CD4-positive, alpha-beta T cell treated with Interleukin-1 beta for 1 hour (primary cell): ENCODE data around the gene SAP30BP.
A peak's percentile ranks its signal among the peaks of the same experiment; 100 is the strongest.
"Not testable (repeated sequence)": the region's sequence is repeated elsewhere in the genome, so short reads cannot be mapped to it uniquely, and the experiment has no call there.

Experiments
- DNase-seq, 2 donors: peaks; one replicate each; pipeline ENCODE4 v3.0.0-alpha.2; 2020 to 2022

SAP30BP gene

DNA sequence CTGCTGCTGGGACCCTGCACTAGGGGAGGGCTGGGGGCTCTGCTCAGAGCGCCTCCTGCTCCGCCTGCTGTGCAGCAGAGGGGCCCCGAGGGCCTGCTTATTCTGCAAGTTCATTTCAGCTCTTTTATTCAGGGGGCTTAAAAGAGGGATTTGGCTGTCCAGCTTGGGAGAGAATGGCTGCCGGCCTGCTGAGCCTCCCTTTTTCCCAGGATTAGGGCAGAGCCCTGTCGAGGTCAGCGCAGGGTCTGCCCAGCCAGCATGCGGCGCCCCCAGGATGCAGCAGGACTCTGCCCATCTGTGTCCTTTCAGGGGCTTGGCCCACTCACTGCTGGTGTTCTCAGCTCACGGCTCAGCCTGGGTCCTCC is 32.8 kb upstream of the SAP30BP start:
- DNase-seq: no peak

DNA sequence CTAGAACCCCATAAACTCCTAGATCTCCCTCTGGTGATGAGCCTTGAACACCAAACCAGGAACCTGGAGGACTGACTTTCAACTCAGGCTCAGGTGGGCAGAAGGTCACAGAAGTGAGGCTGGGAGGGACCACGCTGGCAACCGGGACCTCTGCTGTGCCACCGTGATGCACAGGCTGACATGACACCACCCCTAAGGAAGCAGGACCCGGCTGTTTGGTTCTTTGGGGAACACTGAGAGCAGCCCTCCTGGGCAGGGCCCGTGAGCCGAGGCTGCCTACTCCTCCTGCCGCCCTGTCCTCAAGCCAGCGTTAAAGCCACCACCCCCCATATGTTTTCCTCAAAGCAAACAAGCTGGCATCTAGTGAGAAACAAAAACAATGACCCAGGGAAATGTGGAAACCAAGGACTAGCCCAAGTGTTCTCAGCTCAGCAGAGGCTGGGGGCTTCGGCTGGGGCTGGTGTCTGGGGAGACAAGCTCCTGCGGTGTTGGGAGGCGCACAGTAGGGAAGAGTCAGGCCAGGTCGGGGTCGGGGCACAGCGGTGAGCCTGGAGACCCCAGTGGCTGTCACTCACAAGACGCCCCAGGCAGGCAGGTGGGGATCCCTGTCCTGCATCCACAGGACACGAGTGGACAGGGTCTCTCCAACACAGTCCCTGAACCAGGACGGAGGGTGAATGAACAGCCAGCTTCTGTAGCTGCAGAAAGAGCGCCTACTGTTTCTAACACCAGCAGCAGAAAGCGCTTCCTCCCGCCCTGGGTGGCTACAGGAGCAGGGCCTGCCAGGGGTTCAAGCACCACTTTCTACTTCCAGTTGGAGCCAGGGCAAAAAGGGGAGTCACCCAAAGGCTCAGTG is 32.2 kb upstream of the SAP30BP start:
- DNase-seq: no peak

DNA sequence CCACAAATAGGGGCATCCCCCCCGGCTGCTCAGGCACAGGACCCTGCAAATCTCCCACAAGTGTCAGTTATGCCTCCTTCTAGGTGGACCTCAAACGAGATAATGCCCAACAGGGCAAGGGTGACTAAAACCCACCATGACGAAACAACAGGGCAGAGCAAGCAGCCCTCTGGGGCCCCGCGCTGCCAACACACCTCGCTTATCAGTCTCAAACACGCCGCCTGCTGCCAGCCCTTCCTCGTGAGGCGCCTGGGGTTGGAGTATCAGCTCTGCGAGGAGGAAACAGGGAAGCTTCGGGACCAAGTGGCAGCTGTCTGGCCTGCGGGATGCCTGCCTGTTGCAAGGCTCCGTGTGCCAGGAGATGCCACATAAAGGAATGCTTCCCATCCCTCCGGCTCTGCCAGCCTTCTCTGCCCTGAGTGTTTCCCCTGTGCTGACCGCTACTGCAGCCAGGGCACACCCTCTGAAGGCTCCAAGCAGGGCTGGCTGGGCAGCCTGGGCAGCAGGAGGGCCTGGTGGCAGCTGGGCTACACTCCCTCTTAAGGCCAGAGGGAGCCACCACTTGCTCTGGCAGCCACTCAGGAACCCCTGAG is 31.4 kb upstream of the SAP30BP start:
- DNase-seq: no peak

DNA sequence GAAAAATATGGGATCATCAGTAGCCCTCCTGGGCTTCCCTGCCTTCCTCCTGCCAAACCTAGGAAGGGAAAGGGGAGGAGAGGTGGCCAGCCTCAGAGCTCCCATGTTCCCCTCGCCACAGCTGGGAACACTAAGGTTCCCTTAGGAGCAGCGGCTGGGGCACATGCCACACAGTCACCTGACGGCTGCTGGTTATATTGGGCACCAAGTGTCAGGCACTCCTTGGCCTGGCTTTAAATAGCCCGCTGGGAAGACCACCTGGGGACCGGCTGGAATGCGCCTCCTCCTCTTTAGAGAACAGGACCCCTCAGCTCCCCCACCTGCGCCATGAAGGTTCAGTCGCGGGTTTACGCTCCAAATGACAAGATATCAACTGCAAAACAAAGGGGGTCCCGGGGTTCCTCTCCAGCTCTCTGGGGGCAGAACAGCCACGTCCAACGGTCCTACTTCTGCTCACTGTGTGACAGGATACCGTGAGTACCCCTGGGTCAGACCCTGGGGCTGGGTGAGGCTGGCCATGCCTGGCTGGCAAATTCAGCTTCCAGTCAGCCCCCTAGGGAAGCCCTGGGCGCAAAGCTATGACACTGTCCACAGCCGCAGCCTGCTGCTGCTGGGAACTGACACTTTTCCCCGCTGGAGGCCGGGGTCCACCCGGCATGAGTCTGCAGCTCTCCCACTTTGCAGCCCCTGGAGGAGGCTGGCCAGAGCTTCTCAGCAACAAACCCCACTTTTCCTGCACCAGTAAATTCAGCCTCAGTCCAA is 30.6 kb upstream of the SAP30BP start:
- no peak for DNase-seq

GRCh38 chr17:75637143-75637538 is 30.0 kb upstream of the SAP30BP start:
- DNase-seq: no peak

- no peak for DNase-seq
These were observed 29.6 kb upstream of the SAP30BP start for GRCh38 chr17:75637551-75637950.

DNA sequence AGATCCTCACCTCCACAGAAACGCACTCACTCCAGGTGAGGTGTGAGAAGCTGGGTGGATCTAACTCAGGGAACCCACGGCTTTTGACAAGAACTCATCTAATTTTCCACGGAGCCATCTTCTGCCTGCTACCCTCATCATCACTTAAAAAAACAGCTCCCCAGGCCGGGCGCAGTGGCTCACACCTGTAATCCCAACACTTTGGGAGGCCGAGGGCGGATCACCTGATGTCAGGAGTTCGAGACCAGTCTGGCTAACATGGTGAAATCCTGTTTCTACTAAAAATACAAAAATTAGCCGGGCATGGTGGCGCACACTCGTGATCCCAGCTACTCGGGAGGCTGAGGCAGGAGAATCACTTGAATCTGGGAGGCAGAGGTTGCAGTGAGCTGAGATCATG is 29.1 kb upstream of the SAP30BP start:
- not testable (repeated sequence) for DNase-seq

DNA sequence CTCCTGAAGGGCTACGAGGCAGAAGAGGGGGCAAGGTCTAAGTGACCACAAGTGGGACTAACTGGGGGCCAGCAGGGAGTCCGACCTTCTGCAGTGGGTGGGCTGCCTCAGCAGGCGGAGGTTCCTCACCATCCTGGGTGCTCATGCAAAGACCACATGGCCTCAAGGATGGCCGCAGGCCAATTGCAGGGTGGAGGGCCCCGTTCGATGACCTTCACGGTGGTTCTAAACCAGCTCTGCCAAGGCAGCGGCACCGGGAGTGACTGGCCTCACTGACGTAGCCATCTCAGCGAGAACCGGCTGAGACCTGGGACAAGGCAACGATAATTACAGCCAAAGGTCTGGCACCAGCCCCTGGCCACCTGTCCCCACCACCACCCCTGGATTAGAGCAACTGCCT is 28.2 kb upstream of the SAP30BP start:
- DNase-seq: no peak

- DNase-seq: no peak
These were observed 27.8 kb upstream of the SAP30BP start for GRCh38 chr17:75639327-75639726.

DNA sequence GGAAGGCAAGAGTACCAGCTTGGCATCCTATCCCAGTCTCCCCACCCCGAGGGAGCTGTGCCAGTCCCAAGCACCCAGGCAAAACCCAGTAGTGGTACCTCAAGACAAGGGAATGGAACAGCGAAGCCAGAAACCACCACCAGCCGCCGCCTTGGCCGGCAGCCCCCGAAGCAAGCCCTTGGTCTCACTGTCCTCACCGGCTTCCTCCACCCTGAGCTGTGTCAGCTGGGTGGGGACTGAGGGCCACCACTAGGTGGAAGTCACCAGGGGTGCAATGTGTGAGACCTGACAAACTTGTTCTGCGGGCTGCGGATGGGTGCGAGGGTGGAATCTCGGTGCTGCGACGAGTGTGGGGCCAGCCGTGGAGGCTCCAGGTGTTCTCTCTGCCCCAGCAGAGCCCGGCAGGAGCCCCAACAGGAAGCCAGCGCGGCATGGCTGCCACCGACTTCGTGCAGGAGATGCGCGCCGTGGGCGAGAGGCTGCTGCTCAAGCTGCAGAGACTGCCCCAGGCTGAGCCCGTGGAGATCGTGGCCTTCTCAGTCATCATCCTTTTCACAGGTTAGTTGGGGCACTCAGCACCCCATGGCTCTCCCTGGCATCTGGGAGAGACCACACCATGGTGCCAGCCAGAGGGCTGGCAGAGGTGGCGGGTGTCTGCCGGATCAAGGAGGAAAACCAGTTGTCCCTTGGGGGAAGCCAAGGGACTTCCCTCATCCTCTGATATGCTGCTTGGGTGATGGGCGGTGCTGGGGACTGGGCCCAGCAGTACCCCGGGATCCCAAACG is 27.2 kb upstream of the SAP30BP start:
- no peak for DNase-seq

- DNase-seq: no peak
These were observed 26.5 kb upstream of the SAP30BP start for GRCh38 chr17:75640556-75641119.

DNA sequence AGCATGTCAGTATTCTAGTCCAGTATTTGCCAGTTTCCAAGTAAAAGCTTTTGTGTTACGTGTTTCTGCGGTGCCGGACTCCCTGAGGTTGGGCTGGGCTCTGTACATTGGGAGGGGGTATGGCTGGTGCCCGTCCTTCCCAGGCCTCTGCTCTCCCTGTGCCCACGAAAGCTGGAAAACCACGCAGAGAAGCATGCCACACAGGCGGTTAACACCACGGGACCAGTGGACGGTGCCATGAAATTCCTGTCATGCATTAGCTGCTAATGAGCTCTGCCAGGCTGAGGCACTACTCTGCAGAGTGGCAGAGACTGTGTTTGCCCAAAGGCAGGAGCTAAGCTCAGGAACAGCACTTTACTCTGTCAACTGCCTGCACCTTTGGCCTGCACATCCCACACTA is 25.8 kb upstream of the SAP30BP start:
- DNase-seq: no peak

GRCh38 chr17:75642182-75642783 is 24.9 kb upstream of the SAP30BP start:
- no peak for DNase-seq

DNA sequence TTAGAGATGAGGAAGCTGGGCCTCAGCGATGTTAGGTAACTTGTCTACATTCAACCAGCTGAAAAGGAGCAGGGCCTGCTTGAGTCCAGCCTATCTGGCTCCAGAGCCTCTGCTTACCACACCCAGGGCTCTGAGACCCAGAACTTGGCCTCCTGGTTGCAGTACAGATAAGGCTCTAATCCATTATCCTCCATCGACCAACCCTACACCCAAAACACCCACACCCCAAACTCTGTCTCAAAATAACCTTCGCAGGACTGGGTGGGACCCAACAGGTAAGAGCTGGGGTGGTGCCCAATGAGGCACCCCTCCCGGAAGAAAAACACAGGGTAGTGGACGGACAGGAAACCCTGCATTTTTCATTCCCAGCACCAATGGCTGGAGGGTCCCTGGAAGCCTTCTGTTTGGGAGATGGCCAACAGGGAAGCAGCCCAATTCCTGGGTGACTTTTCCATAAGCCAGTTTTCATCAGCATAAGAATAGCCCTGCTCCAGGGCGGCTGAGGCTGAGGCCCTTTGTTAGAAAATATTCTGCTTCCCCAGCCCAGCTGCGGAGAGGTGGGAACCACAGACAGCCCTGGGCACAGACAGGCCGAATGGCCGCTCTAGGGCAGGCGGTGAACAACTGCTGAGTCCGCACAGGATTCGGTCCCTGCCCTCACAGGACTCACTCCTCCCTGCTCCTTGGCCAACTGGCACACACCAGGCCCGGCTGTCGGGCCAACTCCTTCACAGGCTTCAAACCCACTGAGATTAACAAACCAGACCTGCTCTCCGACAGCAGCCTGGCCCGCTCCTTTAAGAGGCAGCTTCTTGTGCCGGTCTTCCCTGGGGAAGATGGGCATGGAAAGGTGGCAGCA is 24.1 kb upstream of the SAP30BP start:
- no peak for DNase-seq

DNA sequence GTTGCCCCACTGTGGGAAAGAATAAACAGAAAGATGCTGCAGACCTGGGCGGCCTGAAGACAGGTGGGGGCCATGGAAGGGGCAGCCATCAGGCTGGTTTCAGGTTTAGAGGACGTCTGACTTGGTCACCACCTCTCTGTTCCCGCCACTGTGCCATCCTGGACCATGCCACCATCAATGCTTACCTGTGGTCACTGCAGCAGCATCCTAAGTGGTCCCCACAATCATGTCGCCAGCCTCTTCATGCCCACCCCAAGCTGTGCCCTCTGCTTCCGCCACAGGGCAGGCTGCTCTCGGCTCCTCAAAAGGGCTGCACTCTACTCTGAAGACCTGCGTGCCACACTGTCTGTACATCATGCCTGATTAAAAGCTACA is 23.5 kb upstream of the SAP30BP start:
- no peak for DNase-seq

- DNase-seq: no peak
These were observed 21.6 kb upstream of the SAP30BP start for GRCh38 chr17:75645501-75645888.

DNA sequence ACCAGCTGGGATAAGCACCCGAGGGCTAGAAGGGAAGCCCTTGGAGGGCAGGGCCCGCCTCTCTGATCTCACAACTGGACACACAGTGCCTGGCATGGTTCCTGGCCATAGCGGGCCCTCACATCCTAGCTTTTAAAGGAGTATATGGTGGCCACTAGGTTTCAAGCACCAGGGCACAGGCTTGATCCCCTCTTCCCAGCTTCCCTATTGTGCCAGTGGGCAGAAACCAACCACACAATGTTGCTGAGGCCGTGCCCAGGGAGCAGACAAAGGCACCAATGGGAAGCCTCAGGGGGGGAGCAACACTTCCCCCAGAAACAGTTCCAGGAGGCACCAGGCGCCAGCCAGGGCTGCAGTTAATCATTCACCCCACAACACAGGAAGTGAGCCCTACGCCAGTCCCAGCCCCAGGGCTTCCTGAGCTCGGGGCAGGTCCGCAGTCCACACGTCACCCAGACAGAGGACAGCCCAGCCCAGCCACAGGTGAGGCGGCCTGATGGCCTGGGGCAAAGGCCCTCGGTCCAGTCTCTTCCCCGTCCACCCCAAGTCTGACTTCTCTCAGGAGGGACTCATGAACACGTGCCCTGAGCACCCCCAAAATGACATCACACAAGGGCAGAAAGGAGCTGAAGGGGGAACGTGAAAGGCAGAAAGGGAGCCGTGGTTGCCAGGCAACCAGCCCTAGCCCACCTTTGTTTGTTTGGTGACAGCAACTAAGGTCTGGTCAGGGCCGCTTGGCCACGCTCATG is 21.1 kb upstream of the SAP30BP start:
- peak; percentile 19 to 43 for DNase-seq

DNA sequence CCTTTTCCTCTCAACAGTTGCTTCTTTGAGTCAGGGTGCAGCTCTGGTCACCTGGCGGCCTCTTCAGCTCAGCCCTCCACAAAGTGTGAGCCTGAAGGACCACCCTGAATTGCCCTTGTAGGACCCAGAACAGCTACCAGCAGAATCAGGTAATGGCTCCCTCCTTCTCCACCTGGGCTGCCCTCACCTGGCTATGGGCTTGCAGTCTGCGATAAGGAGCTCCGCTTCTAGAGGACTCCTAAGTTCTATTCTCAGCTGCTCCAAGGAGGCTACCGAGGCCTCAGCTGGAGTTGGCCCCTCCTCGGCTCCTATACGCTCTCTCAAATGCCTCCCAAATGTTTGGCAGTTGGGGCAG is 20.5 kb upstream of the SAP30BP start:
- no peak for DNase-seq

DNA sequence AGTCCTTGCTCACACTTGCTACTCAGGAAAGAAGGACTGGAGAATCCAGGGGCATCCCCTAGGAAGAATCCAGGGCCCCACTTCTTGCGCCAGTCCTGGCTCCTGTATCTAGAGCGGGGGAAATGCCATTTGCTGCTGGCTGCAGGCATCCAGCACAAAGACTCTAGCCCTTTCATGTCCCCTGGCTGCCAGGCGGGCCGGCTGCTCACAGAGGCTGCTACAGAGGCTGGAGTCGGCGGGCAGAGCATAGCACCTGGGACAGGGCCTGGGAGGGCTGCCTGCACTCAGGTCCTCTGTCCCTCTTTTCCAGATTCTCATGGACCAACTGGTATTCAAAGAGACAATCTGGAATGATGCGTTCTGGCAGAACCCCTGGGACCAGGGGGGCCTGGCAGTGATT is 20.1 kb upstream of the SAP30BP start:
- no peak for DNase-seq

DNA sequence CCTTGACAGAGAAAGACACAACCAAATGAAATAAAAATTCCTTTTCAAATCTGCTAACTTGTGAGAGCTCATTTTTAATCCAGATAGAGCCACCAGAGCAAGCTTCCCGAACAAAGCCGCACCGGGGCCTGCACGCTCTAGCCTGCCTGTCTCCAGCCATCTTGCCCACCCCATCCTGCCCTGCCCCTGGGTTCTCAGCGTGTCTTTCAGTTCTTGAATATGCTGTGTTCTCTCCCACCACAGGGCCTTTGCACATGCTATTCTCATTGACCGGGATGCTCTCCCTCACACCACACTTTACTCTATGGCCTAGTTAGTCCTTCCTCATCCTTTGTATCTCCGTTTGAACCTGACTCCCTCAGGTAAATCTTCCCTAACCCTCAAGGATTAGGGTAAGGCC is 19.2 kb upstream of the SAP30BP start:
- DNase-seq: no peak

GRCh38 chr17:75649687-75650086 is 17.5 kb upstream of the SAP30BP start:
- DNase-seq: no peak
